Hematopoietic multipotent progenitor cell treated with erythropoietin and hydrocortisone succinate and interleukin-3 and kit ligand, for 8 days (in vitro differentiated cells): ENCODE data around the gene KIAA1191.
"Not testable (repeated sequence)": the region's sequence is repeated elsewhere in the genome, so short reads cannot be mapped to it uniquely, and the experiment has no call there.

ENCODE experiments used
- DNase-seq: peaks from one replicate; pipeline ENCODE4 v3.0.0-alpha.2; 2015

The KIAA1191 gene

GRCh38 chr5:176361437-176362232 lies at the start of gene KIAA1191:
TSS of gene KIAA1191 (minus strand) at chr5:176361764. CDS start at chr5:176359508, 2,256 bp downstream.
- DNase-seq = peak; percentile 90

- DNase-seq = no peak
These were observed 49.1 kb upstream of the KIAA1191 start for GRCh38 chr5:176410486-176411180.

- DNase-seq = no peak
These were observed 48.2 kb upstream of the KIAA1191 start for GRCh38 chr5:176409765-176410164.

- no peak for DNase-seq
These were observed 47.0 kb upstream of the KIAA1191 start for GRCh38 chr5:176408590-176408989.

GRCh38 chr5:176408252-176408573 lies 46.6 kb upstream of the KIAA1191 start:
- DNase-seq = not testable (repeated sequence)

- no peak for DNase-seq
These were observed 46.1 kb upstream of the KIAA1191 start for GRCh38 chr5:176407456-176408251.

- DNase-seq = no peak
These were observed 45.0 kb upstream of the KIAA1191 start for GRCh38 chr5:176406436-176407052.

- no peak for DNase-seq
These were observed 44.3 kb upstream of the KIAA1191 start for GRCh38 chr5:176405656-176406435.

GRCh38 chr5:176401281-176402205 lies 40.0 kb upstream of the KIAA1191 start:
- no peak for DNase-seq

GRCh38 chr5:176400382-176401156 lies 39.0 kb upstream of the KIAA1191 start:
- DNase-seq = no peak

GRCh38 chr5:176397736-176398420 lies 36.3 kb upstream of the KIAA1191 start:
- no peak for DNase-seq

GRCh38 chr5:176396330-176396729 lies 34.8 kb upstream of the KIAA1191 start:
- no peak for DNase-seq

GRCh38 chr5:176394881-176395675 lies 33.5 kb upstream of the KIAA1191 start:
- no peak for DNase-seq

GRCh38 chr5:176394096-176394495 lies 32.5 kb upstream of the KIAA1191 start:
- DNase-seq = no peak

GRCh38 chr5:176392526-176392925 lies 31.0 kb upstream of the KIAA1191 start:
- no peak for DNase-seq

GRCh38 chr5:176391999-176392398 lies 30.4 kb upstream of the KIAA1191 start:
- DNase-seq = no peak

GRCh38 chr5:176391479-176391878 lies 29.9 kb upstream of the KIAA1191 start:
- DNase-seq = no peak
